ENCODE results near the gene GPR171. TPM values are rescaled to one million over a fixed set of nuclear protein-coding genes. Genes with fewer than 3 reads are reported as not detected.
A peak's percentile ranks its signal among the peaks of the same experiment; 100 is the strongest.

The GPR171 gene
- total and polyA plus RNA-seq, 2 of the 13 experiments (the other 11 are each of a cell fraction or from before 2014, with no cell fraction given), result not detected

DNA sequence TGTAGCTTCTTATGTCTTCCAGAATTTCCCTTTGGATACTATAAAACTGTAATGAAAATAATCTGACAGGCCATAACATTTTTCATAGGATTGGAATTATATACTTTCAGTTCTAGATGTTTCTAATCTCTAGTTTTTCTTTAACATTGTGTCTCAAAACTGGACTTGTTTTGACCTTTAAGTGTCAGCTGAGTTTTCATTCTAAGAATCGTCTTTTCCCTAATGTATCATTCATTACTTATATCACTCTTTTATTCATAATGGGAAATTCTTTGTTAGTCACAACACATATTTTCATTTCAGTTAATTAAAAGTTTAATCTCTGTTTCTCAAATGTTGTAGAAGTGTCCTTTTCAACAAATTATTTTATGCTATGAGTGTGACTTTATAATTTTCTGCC is 11.9 kb downstream of the GPR171 start (continued):
- no peak for TF ChIP-seq KDM3A (CRISPR knock-in tag; IDR thresholded peaks at IDR 0.05; ENCODE audit: low read depth)
- no peak for TF ChIP-seq DNMT1 (CRISPR knock-in tag; IDR thresholded peaks at IDR 0.05)
- no peak for TF ChIP-seq JDP2 (CRISPR knock-in tag; IDR thresholded peaks at IDR 0.05; ENCODE audit: borderline replicate concordance)
- no peak for TF ChIP-seq LCORL (IDR thresholded peaks at IDR 0.05)
- no peak for TF ChIP-seq LCORL (CRISPR knock-in tag; IDR thresholded peaks at IDR 0.05)
- TF ChIP-seq NFKB2 (CRISPR knock-in tag; IDR thresholded peaks at IDR 0.05; ENCODE audit: borderline replicate concordance), result no peak

DNA sequence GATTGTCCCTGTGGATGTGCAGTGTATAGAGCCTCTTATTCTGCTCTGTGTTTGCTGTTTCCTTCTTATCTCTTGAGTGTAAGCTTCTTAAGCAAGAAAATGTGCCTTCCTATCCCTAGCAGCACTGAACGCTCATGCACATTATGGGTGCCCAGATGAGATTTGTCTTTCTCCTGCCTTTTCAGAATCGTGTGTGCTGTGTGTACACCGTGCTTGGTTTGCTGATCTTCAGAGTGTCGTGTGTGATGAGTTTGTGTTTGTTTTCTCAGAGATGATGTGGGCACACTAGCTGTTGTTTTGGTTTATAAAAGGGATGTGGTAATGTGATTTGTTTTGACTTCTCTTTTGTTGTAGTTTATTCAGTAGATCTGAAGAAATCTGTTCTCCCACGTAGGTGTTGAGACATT is 19.7 kb downstream of the GPR171 start:
- Histone ChIP-seq H3K27me3 (ENCODE audit: control insufficient read depth in 1 of 2, insufficient read depth in 2 of 2, low read length in 2 of 2) (no peaks in the 10 kb centered on the region), H3K9ac (ENCODE audit: insufficient read depth, low read depth, low read length) (no peak overlapping the region), H4K20me1 (ENCODE audit: insufficient read depth, low read length) (no peaks in the 10 kb centered on the region), H3K27ac (ENCODE audit: extremely low read length, insufficient read depth, low read length) (no peak overlapping the region), H3K4me3 (replicated peaks in 1 of 3; ENCODE audit: insufficient read depth in 1 of 3, low read depth in 2 of 3, low read length in 3 of 3) (no peak overlapping the region), H3K4me2 (ENCODE audit: low read depth, low read length) (0 out of 2 replicates have a peak overlapping the region, but pooled peaks have one; percentile 1), H3K9me3 (ENCODE audit: low read length) (no peaks in the 10 kb centered on the region), H3K4me1 (ENCODE audit: insufficient read depth, low read length) (peaks cover 39% of the 10 kb centered on the region), H2AFZ (ENCODE audit: low read length) (peak overlapping the region; percentile 79), H3K79me2 (ENCODE audit: insufficient read depth, low read length) (no peaks in the 10 kb centered on the region), H3K36me3 (replicated peaks in 1 of 2; ENCODE audit: control insufficient read depth in 1 of 2, insufficient read depth in 2 of 2, low read length in 2 of 2) (no peaks in the 10 kb centered on the region)
- ChIA-PET CTCF (ENCODE audit: low intra/inter-chr PET ratio, low total read pairs) (no interaction called here), POLR2A (interaction anchor here (2.0 kb wide), 1 partner anchor 14 kb away, joined by 7 read pairs; no protein-coding TSS in a partner anchor)
- TF ChIP-seq HNF4G (IDR thresholded peaks at IDR 0.05; ENCODE audit: borderline replicate concordance, low read depth, low read length) (no peak), HNF4G (CRISPR knock-in tag; IDR thresholded peaks at IDR 0.05; ENCODE audit: borderline replicate concordance, low read depth) (no peak)
- DNase-seq (ENCODE audit: low spot score) (no peak), ATAC-seq (no peak), FAIRE-seq (peak; percentile 21)
- intact Hi-C loops (cut with micrococcal nuclease; ENCODE audit: unreplicated experiment), result no loop called here
- BruUV-seq (replicated peaks), result no TSS peak
- 57% methylated on average over 5 of the region's 5 CpGs for whole genome bisulfite sequencing (ENCODE audit: low lambda C conversion rate)
- in situ Hi-C loops (cut with HindIII; ENCODE audit: extremely low pct_ligation_motif_present, low pct_unique_long_range_greater_than_20kb), result no loop called here

Measured in HepG2 (cell line).